Upper lobe of right lung (tissue), 1 donor: ENCODE results near the gene MRM3. TPM values are rescaled to one million over a fixed set of nuclear protein-coding genes. Genes with fewer than 3 reads are reported as not detected.
A peak's percentile ranks its signal among the peaks of the same experiment; 100 is the strongest.

ENCODE experiments used
- ATAC-seq: fragments of 200-7000 bp; cut with Tn5 transposase; one replicate; pipeline ENCODE4 v1.9.1; 2020; ENCODE audit warnings: mild to moderate bottlenecking, moderate library complexity
- DNase-seq: peaks from one replicate; pipeline ENCODE4 v3.0.0-alpha.2; 2020
- H3K27ac ChIP-seq: fragments of 200-600 bp; one replicate; pipeline ENCODE4 v1.8.0; 2022
- H3K27me3 ChIP-seq: fragments of 200-600 bp; one replicate; pipeline ENCODE4 v1.8.0; 2022; ENCODE audit warnings: mild to moderate bottlenecking
- H3K36me3 ChIP-seq: fragments of 200-600 bp; one replicate; pipeline ENCODE4 v1.8.0; 2022
- H3K4me1 ChIP-seq: fragments of 200-600 bp; one replicate; pipeline ENCODE4 v1.8.0; 2022
- H3K4me3 ChIP-seq: fragments of 200-600 bp; one replicate; pipeline ENCODE4 v1.8.0; 2022; ENCODE audit warnings: mild to moderate bottlenecking
- H3K9me3 ChIP-seq: fragments of 200-600 bp; one replicate; pipeline ENCODE4 v1.8.0; 2022
- intact Hi-C: fragments of 100-400 bp; cut with DNase I; formaldehyde crosslinking; loops from one replicate; pipeline ENCODE4 v1.11.0; 2022
- total RNA-seq: library from RNA; stranded (reverse); fragmentation: NEBNext Ultra II Directional; extraction: Animal tissue kit (Norgen Biotek cat#: 25700); gene quantifications from one replicate; pipeline ENCODE4 v1.2.1, GENCODE V29; 2021
- TF ChIP-seq, protein P1 (sequence below): fragments of 200-600 bp; IDR thresholded peaks from one replicate; pipeline ENCODE4 v1.8.0; 2022; ENCODE audit warnings: antibody characterized with exemption
- donor health status: DM: no; HTN: yes; CAD: no; lungs with severe emphysema.

The MRM3 gene
- total RNA-seq, 1 donor from 2014 or later = 12.1 TPM

DNA sequence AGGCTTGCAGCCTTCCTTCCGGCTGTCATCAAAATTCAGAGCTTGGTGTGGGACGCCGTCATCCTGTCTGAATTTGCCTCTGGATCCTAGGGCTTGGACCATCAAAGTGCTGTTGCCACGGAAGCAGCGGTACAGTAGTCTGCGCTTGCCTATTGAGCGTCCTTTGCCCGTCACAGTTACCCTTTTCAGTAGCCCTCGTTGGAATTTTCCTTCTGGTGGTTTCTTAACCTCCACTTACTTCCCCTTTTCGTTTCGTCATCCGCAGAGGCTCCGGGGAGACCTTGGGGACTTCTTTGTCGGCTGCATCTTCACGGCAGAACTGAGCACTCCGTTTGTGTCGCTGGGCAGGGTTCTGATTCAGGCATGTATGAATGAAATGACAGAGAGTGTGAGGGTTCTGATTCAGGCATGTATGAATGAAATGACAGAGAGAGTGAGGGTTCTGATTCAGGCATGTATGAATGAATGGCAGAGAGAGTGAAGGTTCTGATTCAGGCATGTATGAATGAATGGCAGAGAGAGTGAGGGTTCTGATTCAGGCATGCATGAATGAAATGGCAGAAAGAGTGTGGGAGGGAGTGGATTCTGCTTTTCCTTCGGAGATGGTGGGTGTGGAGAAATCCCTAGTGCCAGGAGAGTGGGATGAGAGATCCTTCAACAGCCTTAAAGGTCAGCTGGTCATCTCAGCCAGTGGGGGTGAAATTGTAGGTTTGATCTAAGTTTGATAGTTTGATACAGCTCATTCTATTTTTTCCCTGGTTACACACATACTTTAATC is 41.7 kb upstream of the MRM3 start:
- peak; percentile 81 for ATAC-seq
- H3K36me3 ChIP-seq = peaks cover 43% of the 10 kb centered on the region
- DNase-seq = no peak

DNA sequence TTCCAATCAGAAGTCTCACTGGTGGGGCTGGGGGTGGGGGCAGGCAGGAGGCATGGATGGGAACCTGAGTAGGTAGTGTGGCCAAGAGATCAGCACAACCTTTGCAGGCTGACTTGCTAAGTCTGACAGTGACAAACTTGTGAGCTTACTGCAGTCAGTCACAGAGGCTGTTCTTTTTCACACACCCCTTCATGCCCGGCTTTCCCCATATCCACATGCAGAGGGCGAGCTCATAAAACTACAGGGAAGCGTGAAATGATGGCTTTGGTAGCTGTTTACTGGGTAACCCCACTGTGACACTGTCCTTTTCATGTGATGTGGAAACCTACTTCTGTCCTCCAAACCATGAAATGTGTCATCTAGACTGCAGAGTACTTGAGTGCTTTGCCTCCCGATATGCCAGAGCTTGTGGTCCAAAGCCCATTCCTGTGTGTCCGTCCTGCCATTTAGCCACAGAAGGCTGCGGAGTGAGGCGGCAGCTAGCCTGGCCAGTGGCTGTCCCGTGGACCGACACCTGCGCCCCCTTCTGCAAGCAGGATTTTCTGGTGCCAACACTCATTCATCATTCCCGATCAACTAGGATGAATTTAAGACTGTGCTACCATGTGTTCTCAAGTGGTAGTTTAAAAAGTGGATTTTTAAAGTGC is 39.9 kb upstream of the MRM3 start:
- H3K27ac ChIP-seq = no peak overlapping the region
- TF ChIP-seq, protein P1, sequence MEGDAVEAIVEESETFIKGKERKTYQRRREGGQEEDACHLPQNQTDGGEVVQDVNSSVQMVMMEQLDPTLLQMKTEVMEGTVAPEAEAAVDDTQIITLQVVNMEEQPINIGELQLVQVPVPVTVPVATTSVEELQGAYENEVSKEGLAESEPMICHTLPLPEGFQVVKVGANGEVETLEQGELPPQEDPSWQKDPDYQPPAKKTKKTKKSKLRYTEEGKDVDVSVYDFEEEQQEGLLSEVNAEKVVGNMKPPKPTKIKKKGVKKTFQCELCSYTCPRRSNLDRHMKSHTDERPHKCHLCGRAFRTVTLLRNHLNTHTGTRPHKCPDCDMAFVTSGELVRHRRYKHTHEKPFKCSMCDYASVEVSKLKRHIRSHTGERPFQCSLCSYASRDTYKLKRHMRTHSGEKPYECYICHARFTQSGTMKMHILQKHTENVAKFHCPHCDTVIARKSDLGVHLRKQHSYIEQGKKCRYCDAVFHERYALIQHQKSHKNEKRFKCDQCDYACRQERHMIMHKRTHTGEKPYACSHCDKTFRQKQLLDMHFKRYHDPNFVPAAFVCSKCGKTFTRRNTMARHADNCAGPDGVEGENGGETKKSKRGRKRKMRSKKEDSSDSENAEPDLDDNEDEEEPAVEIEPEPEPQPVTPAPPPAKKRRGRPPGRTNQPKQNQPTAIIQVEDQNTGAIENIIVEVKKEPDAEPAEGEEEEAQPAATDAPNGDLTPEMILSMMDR = no peak
- no peaks in the 10 kb centered on the region for H3K4me1 ChIP-seq
- DNase-seq = no peak
- no peak overlapping the region for H3K4me3 ChIP-seq
- ATAC-seq = no peak
- peaks cover 59% of the 10 kb centered on the region for H3K36me3 ChIP-seq
- intact Hi-C loops = no loop called here
- H3K27me3 ChIP-seq = no peaks in the 10 kb centered on the region
- H3K9me3 ChIP-seq = no peaks in the 10 kb centered on the region

More for the DNA sequence above, 41.7 kb upstream of the MRM3 start:
- no peak overlapping the region for H3K4me3 ChIP-seq
- H3K9me3 ChIP-seq = no peaks in the 10 kb centered on the region
- no peak overlapping the region for H3K27ac ChIP-seq
- TF ChIP-seq, protein P1 = no peak
- H3K27me3 ChIP-seq = no peaks in the 10 kb centered on the region
- intact Hi-C loops = no loop called here
- no peaks in the 10 kb centered on the region for H3K4me1 ChIP-seq

GRCh38 chr17:743139-743538 is 39.0 kb upstream of the MRM3 start:
- DNase-seq = no peak
- Histone ChIP-seq H3K9me3 (no peaks in the 10 kb centered on the region), H3K4me3 (no peak overlapping the region), H3K36me3 (peaks cover 67% of the 10 kb centered on the region), H3K27ac (no peak overlapping the region), H3K4me1 (no peaks in the 10 kb centered on the region), H3K27me3 (no peaks in the 10 kb centered on the region)
- TF ChIP-seq, protein P1 = no peak
- intact Hi-C loops = no loop called here
- no peak for ATAC-seq

- intact Hi-C loops = no loop called here
- ATAC-seq (no peak), DNase-seq (no peak)
- Histone ChIP-seq H3K4me1 (peaks cover 1% of the 10 kb centered on the region), H3K4me3 (no peak overlapping the region), H3K27ac (no peak overlapping the region), H3K36me3 (peaks cover 63% of the 10 kb centered on the region), H3K9me3 (no peaks in the 10 kb centered on the region), H3K27me3 (no peaks in the 10 kb centered on the region)
- TF ChIP-seq, protein P1 = no peak
Observed at GRCh38 chr17:744937-745336, 37.2 kb upstream of the MRM3 start.

DNA sequence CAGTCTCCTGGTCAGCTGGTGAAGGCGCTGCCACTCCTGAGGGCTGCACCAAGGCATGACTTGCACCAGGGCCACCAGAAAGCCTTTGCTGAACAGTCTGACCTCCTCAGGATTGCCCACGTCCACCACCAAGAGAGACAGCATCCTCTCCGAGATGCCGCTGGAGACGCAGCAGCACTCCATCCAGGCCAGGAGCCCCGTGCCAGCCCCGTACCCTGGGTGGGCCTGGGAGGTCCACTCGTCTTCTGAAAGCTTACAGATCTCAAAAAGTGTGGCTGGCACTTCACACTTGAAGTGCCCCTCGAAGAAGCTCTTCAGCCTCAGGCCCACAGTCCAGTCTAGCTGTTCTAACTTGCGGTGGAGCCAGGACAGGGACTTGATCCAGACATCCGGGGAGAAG is 36.7 kb upstream of the MRM3 start:
- no peaks in the 10 kb centered on the region for H3K27me3 ChIP-seq
- H3K4me1 ChIP-seq = peaks cover 4% of the 10 kb centered on the region
- H3K27ac ChIP-seq = no peak overlapping the region
- no peak overlapping the region for H3K4me3 ChIP-seq
- TF ChIP-seq, protein P1 = no peak
- intact Hi-C loops = no loop called here
- H3K9me3 ChIP-seq = no peaks in the 10 kb centered on the region
- peaks cover 63% of the 10 kb centered on the region for H3K36me3 ChIP-seq
- no peak for ATAC-seq
- no peak for DNase-seq
